Measurements from ENCODE around the gene TSPO.

DNA sequence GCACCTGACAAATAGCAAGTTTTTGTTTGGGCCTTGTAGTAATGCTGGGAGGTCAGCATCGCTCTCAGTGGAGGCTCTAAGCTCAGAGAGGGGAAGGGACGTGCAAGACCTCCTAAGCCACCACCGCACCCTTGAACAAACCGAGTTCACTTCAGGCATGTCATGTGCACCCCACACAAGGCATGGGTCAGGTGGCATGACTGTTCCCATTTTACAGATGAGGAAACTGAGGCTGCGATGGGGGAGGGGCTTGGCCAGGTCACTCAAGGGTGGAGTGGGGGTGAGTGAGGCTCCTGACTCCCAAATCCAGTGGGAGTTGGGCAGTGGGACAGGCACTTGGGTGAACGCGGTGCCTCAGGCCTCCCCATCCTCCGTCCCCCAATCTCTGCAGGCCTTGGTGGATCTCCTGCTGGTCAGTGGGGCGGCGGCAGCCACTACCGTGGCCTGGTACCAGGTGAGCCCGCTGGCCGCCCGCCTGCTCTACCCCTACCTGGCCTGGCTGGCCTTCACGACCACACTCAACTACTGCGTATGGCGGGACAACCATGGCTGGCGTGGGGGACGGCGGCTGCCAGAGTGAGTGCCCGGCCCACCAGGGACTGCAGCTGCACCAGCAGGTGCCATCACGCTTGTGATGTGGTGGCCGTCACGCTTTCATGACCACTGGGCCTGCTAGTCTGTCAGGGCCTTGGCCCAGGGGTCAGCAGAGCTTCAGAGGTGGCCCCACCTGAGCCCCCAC, 11.2 kb downstream of the TSPO start:
- TF ChIP-seq, protein P1, sequence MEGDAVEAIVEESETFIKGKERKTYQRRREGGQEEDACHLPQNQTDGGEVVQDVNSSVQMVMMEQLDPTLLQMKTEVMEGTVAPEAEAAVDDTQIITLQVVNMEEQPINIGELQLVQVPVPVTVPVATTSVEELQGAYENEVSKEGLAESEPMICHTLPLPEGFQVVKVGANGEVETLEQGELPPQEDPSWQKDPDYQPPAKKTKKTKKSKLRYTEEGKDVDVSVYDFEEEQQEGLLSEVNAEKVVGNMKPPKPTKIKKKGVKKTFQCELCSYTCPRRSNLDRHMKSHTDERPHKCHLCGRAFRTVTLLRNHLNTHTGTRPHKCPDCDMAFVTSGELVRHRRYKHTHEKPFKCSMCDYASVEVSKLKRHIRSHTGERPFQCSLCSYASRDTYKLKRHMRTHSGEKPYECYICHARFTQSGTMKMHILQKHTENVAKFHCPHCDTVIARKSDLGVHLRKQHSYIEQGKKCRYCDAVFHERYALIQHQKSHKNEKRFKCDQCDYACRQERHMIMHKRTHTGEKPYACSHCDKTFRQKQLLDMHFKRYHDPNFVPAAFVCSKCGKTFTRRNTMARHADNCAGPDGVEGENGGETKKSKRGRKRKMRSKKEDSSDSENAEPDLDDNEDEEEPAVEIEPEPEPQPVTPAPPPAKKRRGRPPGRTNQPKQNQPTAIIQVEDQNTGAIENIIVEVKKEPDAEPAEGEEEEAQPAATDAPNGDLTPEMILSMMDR (conservative IDR thresholded peaks at IDR 0.05) = no peak
- TF ChIP-seq EZH2 (IDR thresholded peaks at IDR 0.05; ENCODE audit: low read depth) = no peak

Measured in PC-9 (cell line).